Measurements from ENCODE around the gene ZNF593OS. TPM values are rescaled to one million over a fixed set of nuclear protein-coding genes. Genes with fewer than 3 reads are reported as not detected.

ZNF593OS gene
- total RNA-seq, 4 donors from 2014 or later = not detected

- intact Hi-C loops (cut with DNase I) = no loop called here
- H3K4me1 ChIP-seq = peaks cover 6 to 45% (median 16%) of the 10 kb centered on the region in 4 donors
- WGBS = 72% methylated on average over 4 of the region's 4 CpGs
- no peak for DNase-seq (ENCODE audit: extremely low spot score)
- no peaks in the 10 kb centered on the region for H3K27me3 ChIP-seq
- H3K36me3 ChIP-seq = peaks cover 0 to 14% (median 3%) of the 10 kb centered on the region in 4 donors
- no peaks in the 10 kb centered on the region for H3K9me3 ChIP-seq
- no peak overlapping the region for H3K27ac ChIP-seq (replicated peaks in 1 of 4)
- H3K4me3 ChIP-seq = no peak overlapping the region
- TF ChIP-seq POLR2AphosphoS5 (IDR thresholded peaks at IDR 0.05) (no peak), EP300 (IDR thresholded peaks at IDR 0.05) (no peak), CTCF (IDR thresholded peaks at IDR 0.05) (no peak), POLR2A (IDR thresholded peaks at IDR 0.05; ENCODE audit: low read depth) (no peak)
Observed at GRCh38 chr1:26124418-26125331, 47.0 kb downstream of the ZNF593OS start.

- no peak for DNase-seq (ENCODE audit: extremely low spot score)
- no peaks in the 10 kb centered on the region for H3K9me3 ChIP-seq
- no peak for TF ChIP-seq EP300 (IDR thresholded peaks at IDR 0.05)
- TF ChIP-seq CTCF (IDR thresholded peaks at IDR 0.05) = no peak
- no peak for TF ChIP-seq POLR2A (IDR thresholded peaks at IDR 0.05; ENCODE audit: low read depth)
- no peak overlapping the region for H3K27ac ChIP-seq (replicated peaks in 1 of 4)
- WGBS = 83% methylated on average over 7 of the region's 7 CpGs
- peaks cover 6 to 47% (median 16%) of the 10 kb centered on the region in 4 donors for H3K4me1 ChIP-seq
- H3K27me3 ChIP-seq = no peaks in the 10 kb centered on the region
- H3K36me3 ChIP-seq = peaks cover 0 to 28% (median 12%) of the 10 kb centered on the region in 4 donors
- no peak overlapping the region for H3K4me3 ChIP-seq
- intact Hi-C loops (cut with DNase I) = no loop called here
Observed at GRCh38 chr1:26122988-26123973, 48.4 kb downstream of the ZNF593OS start.

GRCh38 chr1:26121854-26122773 is 49.5 kb downstream of the ZNF593OS start:
- Histone ChIP-seq H3K4me1 (peaks cover 6 to 38% (median 14%) of the 10 kb centered on the region in 4 donors), H3K27ac (replicated peaks in 1 of 4) (peak overlapping the region in 3 of 4 donors; percentile 3 to 16 (median 14)), H3K36me3 (peaks cover 0 to 40% (median 21%) of the 10 kb centered on the region in 4 donors), H3K27me3 (no peaks in the 10 kb centered on the region), H3K9me3 (no peaks in the 10 kb centered on the region), H3K4me3 (no peak overlapping the region)
- intact Hi-C loops (cut with DNase I) = no loop called here
- TF ChIP-seq EP300 (IDR thresholded peaks at IDR 0.05) = no peak
- no peak for TF ChIP-seq POLR2AphosphoS5 (IDR thresholded peaks at IDR 0.05)
- no peak for TF ChIP-seq CTCF (IDR thresholded peaks at IDR 0.05)
- TF ChIP-seq POLR2A (IDR thresholded peaks at IDR 0.05; ENCODE audit: low read depth) = no peak
- DNase-seq (ENCODE audit: extremely low spot score) = no peak
- 59% methylated on average over 8 of the region's 8 CpGs for WGBS

Data from esophagus muscularis mucosa (tissue), 4 donors.